HepG2 (cell line): ENCODE measurements around the gene HSF4. TPM values are rescaled to one million over a fixed set of nuclear protein-coding genes. Genes with fewer than 3 reads are reported as not detected.
A peak's percentile ranks its signal among the peaks of the same experiment; 100 is the strongest.

Source experiments
- ATRX ChIP-seq: sonication (generic); formaldehyde crosslinking; IDR thresholded peaks from 2 replicates; pipeline ENCODE4 v1.4.0; 2020; ENCODE audit warnings: missing genetic modification reagents, borderline replicate concordance
- CCAR2 ChIP-seq: fragments of 200-400 bp; formaldehyde crosslinking; optimal IDR thresholded peaks from 2 replicates; pipeline ENCODE3; 2018; ENCODE audit warnings: low read depth, mild to moderate bottlenecking, low read length, moderate library complexity
- ETV6 ChIP-seq: sonication (generic); formaldehyde crosslinking; conservative IDR thresholded peaks from 2 replicates; pipeline ENCODE4 v1.4.0; 2020; ENCODE audit warnings: missing genetic modification reagents
- HNRNPL ChIP-seq: fragments of 200-400 bp; formaldehyde crosslinking; IDR thresholded peaks from 2 replicates; pipeline ENCODE4 v1.6.1; 2017; ENCODE audit warnings: mild to moderate bottlenecking, low read depth, low read length
- MEIS1 ChIP-seq: sonication (generic); formaldehyde crosslinking; IDR thresholded peaks from 2 replicates; pipeline ENCODE4 v1.9.0; 2021; ENCODE audit warnings: mild to moderate bottlenecking, missing genetic modification reagents, moderate library complexity, borderline replicate concordance
- SP1 ChIP-seq, 2 experiments: fragments of 450-650 bp in 1 of 2; sonication (generic) in 1 of 2; formaldehyde crosslinking in 1 of 2; IDR thresholded peaks; 2 replicates each; pipeline versions ENCODE4 v1.4.0 to v1.6.1; 2016 to 2020; ENCODE audit warnings: missing genetic modification reagents in 1 of 2
- TRIM24 ChIP-seq: sonication (generic); formaldehyde crosslinking; IDR thresholded peaks from 2 replicates; pipeline ENCODE4 v1.8.0; 2022; ENCODE audit warnings: mild to moderate bottlenecking, missing genetic modification reagents
- TSC22D2 ChIP-seq: sonication (generic); formaldehyde crosslinking; IDR thresholded peaks from 2 replicates; pipeline ENCODE4 v1.5.1; 2020; ENCODE audit warnings: missing genetic modification reagents, mild to moderate bottlenecking, borderline replicate concordance
- ZEB1 ChIP-seq: IDR thresholded peaks from 2 replicates; pipeline ENCODE4 v1.6.1; 2012; ENCODE audit warnings: mild to moderate bottlenecking, low read depth, inconsistent platforms; ENCODE audit not compliant: insufficient replicate concordance
- ZNF10 ChIP-seq: sonication (generic); formaldehyde crosslinking; IDR thresholded peaks from 2 replicates; pipeline ENCODE4 v1.4.0; 2020; ENCODE audit warnings: mild to moderate bottlenecking, low read depth, missing genetic modification reagents, borderline replicate concordance
- ZNF251 ChIP-seq: sonication (generic); formaldehyde crosslinking; IDR thresholded peaks from 2 replicates; pipeline ENCODE4 v1.9.0; 2021; ENCODE audit warnings: mild to moderate bottlenecking, missing genetic modification reagents
- ZNF441 ChIP-seq: sonication (generic); formaldehyde crosslinking; IDR thresholded peaks from 2 replicates; pipeline ENCODE4 v1.7.0; 2021; ENCODE audit warnings: missing genetic modification reagents, borderline replicate concordance
- ZNF556 ChIP-seq: sonication (generic); formaldehyde crosslinking; IDR thresholded peaks from 2 replicates; pipeline ENCODE4 v1.4.0; 2020; ENCODE audit warnings: mild to moderate bottlenecking, missing genetic modification reagents, borderline replicate concordance
- ZSCAN31 ChIP-seq: sonication (generic); formaldehyde crosslinking; IDR thresholded peaks from 2 replicates; pipeline ENCODE4 v1.5.0; 2020; ENCODE audit warnings: low read depth, mild to moderate bottlenecking, missing genetic modification reagents
- polyA plus RNA-seq, 8 experiments: library from polyadenylated mRNA; depleted of rRNA in 3 of 8; stranded (reverse) in 7 of 8; unstranded in 1 of 8; fragments of >200 nt; fragmentation: Illumina TruSeq in 4 of 8; extraction: Trizol in 4 of 8; gene quantifications; 2 replicates each; pipeline versions ENCODE4 v1.2.1 to v1.2.3, GENCODE V29; 2011 to 2016; ENCODE audit warnings: low read depth in 4 of 8, missing spikeins in 1 of 8, mixed read lengths in 1 of 8; ENCODE audit not compliant: insufficient read depth in 1 of 8
- total RNA-seq, 5 experiments: library from RNA; depleted of rRNA; stranded (reverse); fragments of >200 nt; fragmentation: Illumina TruSeq; extraction: Trizol; gene quantifications; 2 replicates each; pipeline ENCODE4 v1.2.3, GENCODE V29; 2016; ENCODE audit warnings: low read depth in 1 of 5
- TF ChIP-seq, protein P1 (sequence below): IDR thresholded peaks from 2 replicates; pipeline ENCODE4 v1.6.1; 2016; ENCODE audit warnings: low read depth
- TF ChIP-seq, protein P2 (sequence below): sonication (generic); formaldehyde crosslinking; IDR thresholded peaks from 2 replicates; pipeline ENCODE4 v1.8.1; 2023; ENCODE audit warnings: mild to moderate bottlenecking, missing genetic modification reagents
- TF ChIP-seq, protein P3 (sequence below): sonication (generic); formaldehyde crosslinking; IDR thresholded peaks from 2 replicates; pipeline ENCODE4 v1.5.0; 2020; ENCODE audit warnings: missing genetic modification reagents, mild to moderate bottlenecking, borderline replicate concordance
- TF ChIP-seq, protein P4 (sequence below): sonication (generic); formaldehyde crosslinking; IDR thresholded peaks from 2 replicates; pipeline ENCODE4 v1.8.0; 2022; ENCODE audit warnings: mild to moderate bottlenecking, missing genetic modification reagents, borderline replicate concordance
- TF ChIP-seq, protein P5 (sequence below): sonication (generic); formaldehyde crosslinking; IDR thresholded peaks from 2 replicates; pipeline ENCODE4 v1.5.1; 2020; ENCODE audit warnings: mild to moderate bottlenecking, missing genetic modification reagents, borderline replicate concordance
- TF ChIP-seq, protein P6 (sequence below): IDR thresholded peaks from 2 replicates; pipeline ENCODE4 v1.6.1; 2016; ENCODE audit warnings: missing biosample characterization, missing genetic modification reagents, low read depth

HSF4 gene
- total and polyA plus RNA-seq, 2 of the 13 experiments (the other 11 are each of a cell fraction or from before 2014, with no cell fraction given) = 3.5 to 16.9 TPM

DNA sequence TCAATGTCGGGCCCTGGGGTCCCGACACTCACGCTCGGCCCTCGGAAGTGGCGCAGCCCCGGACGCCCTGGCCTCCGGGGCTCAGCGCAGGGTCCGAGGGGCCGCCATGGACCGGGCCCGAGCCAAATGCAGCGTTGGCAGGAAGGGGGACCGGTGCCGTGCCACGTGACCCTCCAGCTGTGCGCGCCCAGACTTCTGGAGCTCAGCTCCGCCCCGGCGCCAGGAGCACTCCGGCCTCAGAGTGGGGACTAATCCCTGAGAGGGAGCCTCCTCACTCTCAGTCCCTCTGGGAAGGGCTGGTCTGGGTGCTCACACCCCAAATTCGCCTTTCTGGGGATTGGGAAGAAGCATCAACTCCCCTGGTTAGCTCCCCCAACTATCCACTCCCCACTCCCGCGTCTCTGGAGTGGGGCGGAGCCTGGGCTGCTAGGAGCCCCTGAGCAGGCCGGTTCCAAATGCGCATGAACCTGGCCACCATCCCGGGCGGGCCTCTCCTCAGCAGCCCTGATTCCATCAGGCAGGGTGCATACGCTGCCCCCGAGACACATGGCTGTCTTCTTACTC, 13.6 kb upstream of the HSF4 start, which contains the start of gene B3GNT9 (continued):
- TF ChIP-seq, protein P1, sequence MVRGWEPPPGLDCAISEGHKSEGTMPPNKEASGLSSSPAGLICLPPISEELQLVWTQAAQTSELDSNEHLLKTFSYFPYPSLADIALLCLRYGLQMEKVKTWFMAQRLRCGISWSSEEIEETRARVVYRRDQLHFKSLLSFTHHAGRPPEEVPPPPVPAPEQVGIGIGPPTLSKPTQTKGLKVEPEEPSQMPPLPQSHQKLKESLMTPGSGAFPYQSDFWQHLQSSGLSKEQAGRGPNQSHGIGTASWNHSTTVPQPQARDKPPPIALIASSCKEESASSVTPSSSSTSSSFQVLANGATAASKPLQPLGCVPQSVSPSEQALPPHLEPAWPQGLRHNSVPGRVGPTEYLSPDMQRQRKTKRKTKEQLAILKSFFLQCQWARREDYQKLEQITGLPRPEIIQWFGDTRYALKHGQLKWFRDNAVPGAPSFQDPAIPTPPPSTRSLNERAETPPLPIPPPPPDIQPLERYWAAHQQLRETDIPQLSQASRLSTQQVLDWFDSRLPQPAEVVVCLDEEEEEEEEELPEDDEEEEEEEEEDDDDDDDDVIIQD (CRISPR knock-in tag) = peak; percentile 79; the same call in 1 of the 2 replicates
- TF ChIP-seq HNRNPL (no peak), ZEB1 (no peak), TRIM24 (no peak), ZNF556 (CRISPR knock-in tag) (no peak), ETV6 (CRISPR knock-in tag) (no peak), ZNF10 (CRISPR knock-in tag) (no peak), ZNF441 (peak; percentile 29; the same call in 1 of the 2 replicates), TSC22D2 (no peak), MEIS1 (CRISPR knock-in tag) (no peak; the same call in 1 of the 2 replicates), SP1 (IDR thresholded peaks at IDR 0.05) (no peak), SP1 (CRISPR knock-in tag; IDR thresholded peaks at IDR 0.05) (peak; percentile 30; the same call in 1 of the 2 replicates), CCAR2 (no peak), ATRX (CRISPR knock-in tag) (no peak), ZNF251 (CRISPR knock-in tag) (no peak), ZSCAN31 (CRISPR knock-in tag) (0 out of 2 replicates have a peak, but pooled peaks have one; percentile 25)
- TF ChIP-seq, protein P2, sequence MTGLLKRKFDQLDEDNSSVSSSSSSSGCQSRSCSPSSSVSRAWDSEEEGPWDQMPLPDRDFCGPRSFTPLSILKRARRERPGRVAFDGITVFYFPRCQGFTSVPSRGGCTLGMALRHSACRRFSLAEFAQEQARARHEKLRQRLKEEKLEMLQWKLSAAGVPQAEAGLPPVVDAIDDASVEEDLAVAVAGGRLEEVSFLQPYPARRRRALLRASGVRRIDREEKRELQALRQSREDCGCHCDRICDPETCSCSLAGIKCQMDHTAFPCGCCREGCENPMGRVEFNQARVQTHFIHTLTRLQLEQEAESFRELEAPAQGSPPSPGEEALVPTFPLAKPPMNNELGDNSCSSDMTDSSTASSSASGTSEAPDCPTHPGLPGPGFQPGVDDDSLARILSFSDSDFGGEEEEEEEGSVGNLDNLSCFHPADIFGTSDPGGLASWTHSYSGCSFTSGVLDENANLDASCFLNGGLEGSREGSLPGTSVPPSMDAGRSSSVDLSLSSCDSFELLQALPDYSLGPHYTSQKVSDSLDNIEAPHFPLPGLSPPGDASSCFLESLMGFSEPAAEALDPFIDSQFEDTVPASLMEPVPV = 0 out of 2 replicates have a peak, but pooled peaks have one; percentile 18
- TF ChIP-seq, protein P3, sequence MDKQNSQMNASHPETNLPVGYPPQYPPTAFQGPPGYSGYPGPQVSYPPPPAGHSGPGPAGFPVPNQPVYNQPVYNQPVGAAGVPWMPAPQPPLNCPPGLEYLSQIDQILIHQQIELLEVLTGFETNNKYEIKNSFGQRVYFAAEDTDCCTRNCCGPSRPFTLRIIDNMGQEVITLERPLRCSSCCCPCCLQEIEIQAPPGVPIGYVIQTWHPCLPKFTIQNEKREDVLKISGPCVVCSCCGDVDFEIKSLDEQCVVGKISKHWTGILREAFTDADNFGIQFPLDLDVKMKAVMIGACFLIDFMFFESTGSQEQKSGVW (CRISPR knock-in tag) = no peak
- TF ChIP-seq, protein P4, sequence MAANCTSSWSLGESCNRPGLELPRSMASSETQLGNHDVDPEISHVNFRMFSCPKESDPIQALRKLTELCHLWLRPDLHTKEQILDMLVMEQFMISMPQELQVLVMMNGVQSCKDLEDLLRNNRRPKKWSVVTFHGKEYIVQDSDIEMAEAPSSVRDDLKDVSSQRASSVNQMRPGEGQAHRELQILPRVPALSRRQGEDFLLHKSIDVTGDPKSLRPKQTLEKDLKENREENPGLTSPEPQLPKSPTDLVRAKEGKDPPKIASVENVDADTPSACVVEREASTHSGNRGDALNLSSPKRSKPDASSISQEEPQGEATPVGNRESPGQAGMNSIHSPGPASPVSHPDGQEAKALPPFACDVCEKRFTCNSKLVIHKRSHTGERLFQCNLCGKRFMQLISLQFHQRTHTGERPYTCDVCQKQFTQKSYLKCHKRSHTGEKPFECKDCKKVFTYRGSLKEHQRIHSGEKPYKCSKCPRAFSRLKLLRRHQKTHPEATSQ (CRISPR knock-in tag) = no peak
- TF ChIP-seq, protein P5, sequence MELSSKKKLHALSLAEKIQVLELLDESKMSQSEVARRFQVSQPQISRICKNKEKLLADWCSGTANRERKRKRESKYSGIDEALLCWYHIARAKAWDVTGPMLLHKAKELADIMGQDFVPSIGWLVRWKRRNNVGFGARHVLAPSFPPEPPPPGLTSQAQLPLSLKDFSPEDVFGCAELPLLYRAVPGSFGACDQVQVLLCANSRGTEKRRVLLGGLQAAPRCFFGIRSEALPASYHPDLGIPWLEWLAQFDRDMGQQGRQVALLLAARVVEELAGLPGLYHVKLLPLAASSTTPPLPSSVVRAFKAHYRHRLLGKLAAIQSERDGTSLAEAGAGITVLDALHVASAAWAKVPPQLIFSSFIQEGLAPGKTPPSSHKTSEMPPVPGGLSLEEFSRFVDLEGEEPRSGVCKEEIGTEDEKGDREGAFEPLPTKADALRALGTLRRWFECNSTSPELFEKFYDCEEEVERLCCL (CRISPR knock-in tag) = no peak
- TF ChIP-seq, protein P6, sequence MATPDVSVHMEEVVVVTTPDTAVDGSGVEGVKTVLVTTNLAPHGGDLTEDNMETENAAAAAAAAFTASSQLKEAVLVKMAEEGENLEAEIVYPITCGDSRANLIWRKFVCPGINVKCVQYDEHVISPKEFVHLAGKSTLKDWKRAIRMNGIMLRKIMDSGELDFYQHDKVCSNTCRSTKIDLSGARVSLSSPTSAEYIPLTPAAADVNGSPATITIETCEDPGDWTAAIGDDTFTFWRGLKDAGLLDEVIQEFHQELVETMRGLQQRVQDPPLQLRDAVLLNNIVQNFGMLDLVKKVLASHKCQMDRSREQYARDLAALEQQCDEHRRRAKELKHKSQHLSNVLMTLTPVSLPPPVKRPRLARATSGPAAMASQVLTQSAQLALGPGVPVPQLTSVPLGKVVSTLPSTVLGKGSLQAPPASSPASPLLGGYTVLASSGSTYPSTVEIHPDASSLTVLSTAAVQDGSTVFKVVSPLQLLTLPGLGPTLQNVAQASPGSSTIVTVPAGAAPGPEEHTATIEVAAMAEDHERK = no peak
